CD1c-positive myeloid dendritic cell (primary cell): ENCODE measurements around the gene TIMP3.
"Not testable (repeated sequence)": the region's sequence is repeated elsewhere in the genome, so short reads cannot be mapped to it uniquely, and the experiment has no call there.

Experiments
- DNase-seq: peaks from one replicate; pipeline ENCODE4 v3.0.0-alpha.2; 2016; ENCODE audit errors: extremely low spot score

TIMP3 gene

DNA sequence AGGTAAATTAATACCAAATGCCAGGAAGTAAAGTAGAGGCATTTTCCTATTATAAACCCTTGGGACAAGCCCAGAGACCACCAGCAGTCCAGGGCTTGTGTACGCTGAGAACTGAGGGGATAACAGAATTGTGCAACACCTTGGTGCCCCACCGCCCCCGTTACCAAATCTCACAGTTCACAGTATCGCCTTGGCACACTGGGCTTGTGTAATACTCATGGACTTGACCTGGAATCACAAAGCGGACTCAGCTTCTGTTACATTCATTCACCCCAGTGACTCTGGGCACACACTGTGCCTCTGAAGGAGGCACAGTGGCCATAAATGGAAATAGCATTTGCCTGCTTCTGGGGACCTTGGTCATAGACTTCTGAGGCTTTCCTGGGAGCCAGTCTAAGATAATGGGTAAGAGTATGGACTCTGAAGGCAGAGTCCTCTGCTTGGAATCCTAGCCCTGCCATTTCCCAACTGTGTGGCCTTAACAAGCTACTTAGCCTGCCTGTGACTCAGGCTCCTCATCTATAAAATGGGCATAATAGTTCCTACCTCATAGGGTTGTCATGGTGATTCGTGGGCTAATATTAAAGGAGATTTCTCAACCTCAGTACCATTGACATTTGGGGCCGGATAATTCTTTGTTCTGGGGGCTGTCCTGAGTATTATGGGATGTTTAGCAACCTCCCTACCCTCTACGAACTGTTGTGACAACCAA, 53.7 kb downstream of the TIMP3 start:
- no peak for DNase-seq

DNA sequence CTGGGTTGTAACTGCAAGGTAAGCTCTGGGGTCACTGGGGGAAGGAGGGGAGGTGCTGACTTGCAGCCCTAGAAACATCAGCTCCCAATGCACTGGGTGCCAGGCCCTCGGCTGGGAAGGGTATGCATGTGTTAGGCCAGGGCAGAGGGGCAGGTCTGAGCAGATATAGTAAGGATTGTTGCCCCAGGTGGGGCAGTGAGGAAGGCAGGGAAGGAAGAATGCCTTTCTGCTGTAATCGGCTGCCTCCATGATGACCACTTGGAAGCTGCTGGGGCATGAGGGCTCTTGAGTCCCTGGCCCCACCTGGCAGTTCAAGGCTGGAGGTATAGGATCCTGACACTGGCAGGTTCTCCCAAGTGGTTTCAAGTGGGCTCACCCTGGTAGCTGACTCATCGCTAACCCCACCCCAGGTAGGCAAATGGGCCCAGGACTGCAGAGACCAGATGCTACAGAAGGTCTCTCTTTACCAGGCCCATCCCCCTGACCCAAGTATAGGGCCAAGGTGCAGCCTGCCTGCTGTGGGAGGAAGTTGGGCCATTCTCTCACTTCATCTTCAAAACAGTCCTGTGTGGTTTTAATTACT, 56.7 kb downstream of the TIMP3 start:
- no peak for DNase-seq

DNA sequence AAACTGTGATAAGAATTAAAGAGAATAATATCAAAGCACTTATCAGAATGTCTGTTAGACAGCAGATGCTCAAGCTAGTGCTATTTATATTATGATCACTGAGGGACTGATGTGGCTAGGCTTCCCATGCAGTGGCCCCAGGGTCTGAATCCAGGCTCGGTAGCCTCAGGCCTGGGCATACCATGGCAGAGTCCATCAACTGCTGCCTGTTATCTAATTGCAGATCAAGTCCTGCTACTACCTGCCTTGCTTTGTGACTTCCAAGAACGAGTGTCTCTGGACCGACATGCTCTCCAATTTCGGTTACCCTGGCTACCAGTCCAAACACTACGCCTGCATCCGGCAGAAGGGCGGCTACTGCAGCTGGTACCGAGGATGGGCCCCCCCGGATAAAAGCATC, 57.5 kb downstream of the TIMP3 start:
- DNase-seq: no peak

DNA sequence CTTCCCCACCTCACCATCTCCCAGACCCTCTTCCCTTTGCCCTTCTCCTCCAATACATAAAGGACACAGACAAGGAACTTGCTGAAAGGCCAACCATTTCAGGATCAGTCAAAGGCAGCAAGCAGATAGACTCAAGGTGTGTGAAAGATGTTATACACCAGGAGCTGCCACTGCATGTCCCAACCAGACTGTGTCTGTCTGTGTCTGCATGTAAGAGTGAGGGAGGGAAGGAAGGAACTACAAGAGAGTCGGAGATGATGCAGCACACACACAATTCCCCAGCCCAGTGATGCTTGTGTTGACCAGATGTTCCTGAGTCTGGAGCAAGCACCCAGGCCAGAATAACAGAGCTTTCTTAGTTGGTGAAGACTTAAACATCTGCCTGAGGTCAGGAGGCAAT, 58.2 kb downstream of the TIMP3 start:
- no peak for DNase-seq

DNA sequence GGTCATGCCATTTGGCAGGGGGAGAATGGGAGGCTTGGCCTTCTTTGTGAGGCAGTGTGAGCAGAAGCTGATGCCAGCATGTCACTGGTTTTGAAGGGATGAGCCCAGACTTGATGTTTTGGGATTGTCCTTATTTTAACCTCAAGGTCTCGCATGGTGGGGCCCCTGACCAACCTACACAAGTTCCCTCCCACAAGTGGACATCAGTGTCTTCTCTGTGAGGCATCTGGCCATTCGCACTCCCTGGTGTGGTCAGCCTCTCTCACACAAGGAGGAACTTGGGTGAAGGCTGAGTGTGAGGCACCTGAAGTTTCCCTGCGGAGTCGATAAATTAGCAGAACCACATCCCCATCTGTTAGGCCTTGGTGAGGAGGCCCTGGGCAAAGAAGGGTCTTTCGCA, 59.8 kb downstream of the TIMP3 start:
- no peak for DNase-seq

DNA sequence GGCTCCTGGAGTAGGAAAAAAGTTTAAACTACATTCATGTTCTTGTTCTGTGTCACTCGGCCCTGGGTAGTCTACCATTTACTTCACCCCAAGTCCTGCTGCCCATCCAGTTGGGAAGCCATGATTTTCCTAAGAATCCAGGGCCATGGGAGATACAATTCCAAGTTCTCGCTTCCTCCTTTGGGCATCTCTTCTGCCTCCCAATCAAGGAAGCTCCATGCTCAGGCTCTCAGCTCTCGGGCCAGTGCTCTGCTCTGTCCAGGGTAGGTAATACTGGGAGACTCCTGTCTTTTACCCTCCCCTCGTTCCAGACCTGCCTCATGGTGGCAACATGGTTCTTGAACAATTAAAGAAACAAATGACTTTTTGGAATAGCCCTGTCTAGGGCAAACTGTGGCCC, 60.6 kb downstream of the TIMP3 start:
- no peak for DNase-seq

DNA sequence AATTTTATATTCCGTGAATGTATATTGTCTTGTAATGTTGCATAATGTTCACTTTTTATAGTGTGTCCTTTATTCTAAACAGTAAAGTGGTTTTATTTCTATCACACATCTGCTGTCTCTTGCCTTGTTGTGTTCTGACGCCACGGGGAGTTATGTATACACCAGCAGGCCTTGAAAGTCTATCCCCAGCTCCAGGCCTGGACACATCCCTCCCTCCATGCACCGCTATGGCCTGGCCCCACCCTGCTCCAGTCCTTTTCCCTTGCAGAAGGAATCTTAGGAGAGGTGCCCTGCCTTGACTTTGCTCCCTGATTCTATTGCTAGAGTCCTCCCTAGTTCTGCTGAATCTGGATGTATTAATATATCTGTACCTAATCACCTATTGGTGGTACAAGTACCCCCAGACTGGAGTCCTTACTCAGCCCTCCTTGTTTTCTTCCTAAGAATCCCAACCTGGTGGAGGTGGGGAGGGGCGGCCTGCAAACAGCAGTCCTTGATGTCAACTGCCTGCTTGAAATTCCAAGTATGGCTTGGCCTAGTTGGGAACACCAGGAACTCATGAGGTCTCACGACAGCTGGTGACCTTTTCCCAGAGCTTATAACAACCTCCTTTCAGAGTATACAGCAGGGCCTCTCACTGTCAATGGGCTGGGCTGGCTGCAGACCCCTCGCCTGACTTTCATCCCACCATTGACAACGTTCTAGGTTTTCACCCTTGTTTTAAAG, 61.6 kb downstream of the TIMP3 start:
- DNase-seq: no peak

DNA sequence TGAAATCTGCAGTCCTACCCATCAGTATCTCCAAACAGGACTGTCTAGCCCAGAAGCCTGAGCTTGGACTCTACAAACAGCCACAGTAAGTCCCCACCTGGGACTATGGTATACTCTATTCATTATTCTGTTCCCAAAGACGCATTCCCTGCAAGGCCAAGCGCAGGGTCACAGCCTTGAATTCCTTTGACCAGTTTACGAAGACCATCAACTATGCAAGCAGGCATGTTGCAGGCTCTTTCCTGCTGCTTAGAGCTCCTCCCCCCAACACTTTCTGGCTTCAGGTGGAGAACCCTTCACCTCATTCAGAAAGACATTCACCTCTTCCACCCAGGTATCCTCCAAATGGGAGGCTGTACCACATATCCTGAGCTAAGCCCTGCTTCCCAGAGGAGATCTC, 62.5 kb downstream of the TIMP3 start:
- DNase-seq: no peak

DNA sequence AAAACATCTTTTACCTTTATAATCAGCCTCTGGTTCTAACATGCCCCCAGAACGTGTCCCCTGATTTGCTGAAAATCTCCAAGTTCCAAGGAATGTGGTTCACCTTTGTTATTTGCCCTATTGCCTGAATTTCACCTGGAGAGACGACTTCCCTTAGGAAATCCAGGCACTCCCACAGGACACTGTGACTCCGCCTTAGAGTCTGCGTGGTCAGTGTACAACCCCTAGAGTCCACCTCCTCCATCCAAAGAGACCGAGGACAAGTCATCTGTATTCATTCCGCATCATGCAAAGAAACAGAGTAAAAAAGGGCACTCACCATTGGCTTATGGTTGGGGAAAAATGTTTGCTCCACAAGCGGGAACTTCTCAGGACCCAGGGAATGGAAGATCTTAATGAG, 63.1 kb downstream of the TIMP3 start:
- DNase-seq: no peak

DNA sequence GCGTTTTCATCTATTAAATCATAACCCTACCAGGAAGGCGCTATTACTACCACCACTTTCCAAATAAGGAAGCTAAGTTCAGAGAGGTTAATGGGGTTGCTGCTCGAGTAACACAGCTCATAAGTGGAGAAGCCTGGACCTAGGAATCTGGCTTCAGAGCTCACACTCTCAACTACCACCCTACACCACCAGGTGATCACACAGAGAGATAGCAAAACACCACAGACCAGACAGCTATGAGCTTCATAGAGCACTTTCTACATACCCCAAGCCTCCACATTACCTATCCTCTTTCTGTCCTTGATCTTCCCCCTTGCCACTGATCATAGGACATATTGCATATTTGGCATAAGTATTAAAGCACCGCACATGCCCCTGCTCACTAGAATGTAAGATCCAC, 65.4 kb downstream of the TIMP3 start:
- no peak for DNase-seq

DNA sequence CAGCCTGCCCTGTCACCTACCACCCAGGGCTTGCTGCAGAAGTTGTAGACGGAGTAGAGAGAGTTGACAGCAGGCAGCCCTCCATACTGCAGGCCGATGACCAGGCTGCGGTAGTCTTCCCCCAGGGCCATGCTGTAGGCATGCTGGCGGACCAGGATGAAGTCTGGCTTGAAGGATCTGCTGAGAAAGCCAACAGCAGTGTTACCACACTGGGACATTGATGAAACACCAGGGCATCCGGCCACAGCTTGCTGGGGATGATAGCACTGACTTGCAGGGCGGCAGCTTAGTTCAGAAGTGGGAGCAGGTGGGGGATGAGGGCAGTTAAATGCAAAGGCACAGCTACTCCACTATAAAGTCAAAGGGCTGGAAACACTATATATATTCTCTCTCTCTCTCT, 67.4 kb downstream of the TIMP3 start:
- DNase-seq: no peak

DNA sequence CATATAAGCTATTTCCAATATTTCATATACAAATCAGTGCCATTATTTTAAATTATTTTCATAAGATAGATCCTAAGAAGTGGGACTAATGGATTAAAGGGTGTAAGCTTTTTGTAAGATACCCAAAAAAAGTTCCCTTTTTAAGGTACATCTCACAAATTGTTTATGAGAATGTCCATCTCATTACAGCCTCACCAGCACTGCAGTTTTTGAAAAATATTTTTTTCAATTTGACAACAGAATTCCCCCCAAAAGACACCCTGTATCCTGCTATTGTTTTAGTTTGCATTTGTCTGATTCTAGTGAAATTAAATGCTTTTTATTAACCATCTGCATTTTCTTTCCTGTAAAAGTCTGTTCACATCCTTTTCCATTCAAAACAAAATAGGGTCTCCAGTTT, 69.0 kb downstream of the TIMP3 start:
- no peak for DNase-seq

DNA sequence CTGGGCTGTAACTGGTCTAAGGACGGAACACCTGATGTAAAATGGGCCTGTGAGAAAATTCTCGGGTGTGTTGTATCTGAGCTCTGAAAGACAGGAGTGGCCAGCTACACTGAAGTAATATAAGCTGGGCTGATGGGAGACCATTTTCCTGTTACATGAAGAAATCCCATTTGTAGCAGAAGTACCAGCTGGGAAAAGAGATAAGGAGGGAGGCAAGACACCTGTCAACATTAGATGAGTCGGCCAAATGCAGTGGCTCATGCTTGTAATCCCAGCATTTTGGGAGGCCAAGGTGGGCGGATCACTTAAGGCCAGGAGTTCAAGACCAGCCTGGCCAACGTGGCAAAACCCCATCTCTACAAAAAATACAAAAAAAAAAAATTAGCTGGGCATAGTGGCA, 72.1 kb downstream of the TIMP3 start:
- DNase-seq: not testable (repeated sequence)

DNA sequence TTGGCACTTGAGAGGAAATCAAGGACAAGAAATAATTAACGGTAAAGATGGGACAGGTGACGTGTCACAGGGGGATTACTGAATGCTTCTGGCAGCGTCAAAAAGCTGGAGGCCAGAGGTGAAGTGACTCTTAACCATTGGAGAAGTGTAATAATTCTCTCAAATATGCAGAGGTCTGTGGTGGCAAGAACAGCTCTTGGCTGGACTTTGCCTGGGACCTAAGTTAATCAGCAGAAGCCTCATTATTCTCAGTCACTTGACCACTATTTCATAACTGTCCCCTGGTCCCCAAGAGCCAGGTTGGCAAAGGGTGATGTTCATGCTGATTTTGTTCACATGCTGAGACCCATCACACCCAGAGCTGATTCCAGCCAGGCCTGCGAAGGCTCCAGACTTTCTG, 72.9 kb downstream of the TIMP3 start:
- no peak for DNase-seq

DNA sequence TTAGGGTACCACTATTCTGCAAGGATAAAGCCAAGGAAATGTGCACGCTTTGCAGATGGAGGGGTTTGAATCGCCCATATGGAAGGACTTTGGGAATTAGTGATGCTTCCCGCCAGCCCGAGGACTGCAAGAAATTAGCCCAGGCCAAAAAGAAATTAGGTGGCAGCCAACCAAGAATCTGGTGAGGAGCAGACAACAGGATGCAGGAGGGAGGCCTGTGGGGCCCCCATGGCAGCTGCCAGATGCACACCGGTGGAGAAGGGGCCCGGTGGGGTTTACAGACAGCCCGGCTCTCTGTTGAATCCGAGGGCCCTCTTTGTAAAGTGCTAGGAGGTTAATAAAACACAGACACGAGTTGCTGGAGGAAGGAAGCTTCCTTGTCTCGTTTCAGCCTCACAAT, 73.5 kb downstream of the TIMP3 start:
- DNase-seq: no peak

DNA sequence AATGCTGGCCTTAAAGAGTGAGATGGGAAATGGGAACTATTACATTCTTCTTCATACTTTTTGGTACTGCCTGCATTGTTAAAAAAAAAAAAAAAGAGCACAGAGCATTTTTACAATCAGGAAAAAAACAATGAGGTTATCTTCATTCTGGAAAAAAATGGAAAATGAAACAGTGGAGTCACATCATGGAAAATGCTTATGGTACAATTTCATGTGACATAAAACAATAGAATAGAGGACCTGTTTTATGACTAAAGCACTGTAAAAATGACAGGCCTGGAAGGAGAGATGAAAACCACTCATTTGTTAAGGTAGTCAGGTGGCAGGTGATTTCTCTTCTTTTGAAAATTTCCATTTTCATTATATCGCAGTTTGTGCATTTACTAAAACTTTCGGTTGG, 75.0 kb downstream of the TIMP3 start:
- no peak for DNase-seq

DNA sequence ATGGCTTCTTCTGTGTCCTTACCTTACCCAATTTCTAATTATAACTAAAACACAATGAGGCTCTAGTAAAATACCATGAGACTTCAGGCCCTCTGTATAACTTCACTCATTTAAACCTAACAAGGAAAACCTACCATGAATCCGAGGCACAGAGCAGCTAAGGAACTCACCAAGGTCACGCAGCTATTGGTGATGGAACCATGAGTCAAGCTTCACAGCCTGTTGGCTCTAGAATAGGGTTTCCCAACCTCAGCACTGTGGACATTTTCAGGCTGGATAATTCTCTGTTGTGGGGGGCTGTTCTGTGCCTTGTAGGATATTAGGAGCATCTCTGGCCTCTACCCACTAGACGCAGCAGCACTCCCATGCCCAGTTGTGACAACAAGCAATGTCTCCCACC, 75.7 kb downstream of the TIMP3 start:
- DNase-seq: no peak

DNA sequence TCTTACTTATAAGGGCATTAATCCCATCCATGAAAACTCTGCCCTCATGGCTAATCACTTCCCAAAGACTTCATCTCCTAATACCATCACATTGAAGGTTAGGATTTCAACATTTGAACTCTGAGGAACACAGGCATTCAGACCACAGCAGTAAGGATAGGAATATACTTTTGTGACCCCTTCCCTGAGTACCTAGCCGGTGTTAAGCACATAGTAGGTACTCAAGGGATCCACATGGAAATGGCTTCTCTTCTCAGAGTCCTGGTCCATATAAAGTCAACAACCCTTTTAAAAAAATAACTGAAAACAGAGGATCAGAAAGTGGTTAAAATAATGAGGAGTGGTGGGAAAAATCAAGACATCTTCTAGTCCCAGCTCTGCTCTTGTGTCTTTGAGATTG, 78.0 kb downstream of the TIMP3 start:
- DNase-seq: no peak

DNA sequence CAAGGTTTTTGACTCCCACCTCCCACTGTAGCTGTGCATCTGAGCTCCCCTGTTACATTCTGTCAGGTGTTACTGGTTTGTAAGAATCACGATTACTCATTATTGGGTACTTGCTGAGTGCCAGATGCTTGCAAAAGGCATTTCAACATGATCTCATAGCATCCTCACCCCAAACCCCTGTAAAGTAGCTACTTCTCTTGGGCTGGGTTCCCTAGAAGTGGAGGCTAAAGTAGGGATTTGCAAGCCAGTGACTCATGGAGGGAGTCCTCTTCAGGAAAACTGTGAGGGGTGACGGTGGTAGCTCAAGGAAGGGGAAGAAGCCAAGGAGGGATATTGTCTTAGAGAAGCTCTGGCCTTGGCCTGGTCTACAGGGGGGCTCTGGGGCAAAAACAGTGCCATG, 78.6 kb downstream of the TIMP3 start:
- no peak for DNase-seq

DNA sequence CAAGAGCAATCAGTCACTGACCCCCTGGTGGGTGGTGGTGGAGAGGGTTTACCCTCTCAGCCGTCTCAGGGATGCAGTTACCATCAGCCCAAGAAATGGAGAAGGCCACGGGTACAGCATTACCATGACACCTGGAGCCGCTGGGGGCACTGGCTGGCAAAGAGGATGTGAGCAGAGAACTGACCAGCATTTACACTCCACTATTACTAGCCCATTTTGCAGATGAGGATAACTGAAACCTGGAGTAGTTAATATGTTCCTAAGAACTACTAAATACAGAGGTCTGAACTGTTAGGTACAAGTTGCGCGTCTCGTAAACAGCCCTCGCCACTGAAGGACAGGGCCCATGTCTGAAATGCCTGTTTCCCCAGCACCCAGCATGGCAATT, 79.0 kb downstream of the TIMP3 start:
- DNase-seq: no peak

DNA sequence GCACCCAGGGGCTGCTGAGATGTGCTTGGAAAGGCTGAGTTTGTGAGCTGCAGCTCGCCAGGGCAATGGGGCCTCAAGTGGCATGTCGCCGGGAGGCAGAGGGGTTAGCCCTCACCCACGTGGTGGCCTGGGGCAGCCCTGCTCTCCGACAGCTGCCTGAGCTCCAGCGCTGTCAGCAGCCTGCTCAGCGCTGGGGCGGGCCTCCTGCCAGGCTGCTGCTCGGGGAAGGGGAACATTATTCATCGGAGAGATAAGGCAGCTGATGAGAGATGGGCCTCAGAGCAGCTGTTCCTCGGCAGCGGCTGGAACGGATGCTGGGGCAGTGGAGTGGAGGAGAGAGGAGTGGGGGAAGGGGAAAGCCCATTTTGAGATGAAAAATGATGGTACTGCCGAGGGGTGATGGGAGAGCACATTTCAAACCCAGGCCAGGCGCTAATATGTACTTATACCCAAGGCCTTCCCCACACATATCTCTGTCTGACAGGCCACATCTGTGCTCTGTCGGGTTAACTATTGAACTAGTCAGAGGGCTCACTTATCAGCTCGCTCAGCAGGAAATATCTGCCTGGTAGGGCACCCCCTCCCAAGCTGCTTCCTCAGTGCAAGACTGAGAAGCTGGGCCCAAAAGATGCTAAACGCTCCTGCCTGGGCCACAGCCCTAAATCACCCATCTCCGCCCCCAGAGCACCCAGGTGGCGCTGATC, 79.5 kb downstream of the TIMP3 start:
- no peak for DNase-seq

DNA sequence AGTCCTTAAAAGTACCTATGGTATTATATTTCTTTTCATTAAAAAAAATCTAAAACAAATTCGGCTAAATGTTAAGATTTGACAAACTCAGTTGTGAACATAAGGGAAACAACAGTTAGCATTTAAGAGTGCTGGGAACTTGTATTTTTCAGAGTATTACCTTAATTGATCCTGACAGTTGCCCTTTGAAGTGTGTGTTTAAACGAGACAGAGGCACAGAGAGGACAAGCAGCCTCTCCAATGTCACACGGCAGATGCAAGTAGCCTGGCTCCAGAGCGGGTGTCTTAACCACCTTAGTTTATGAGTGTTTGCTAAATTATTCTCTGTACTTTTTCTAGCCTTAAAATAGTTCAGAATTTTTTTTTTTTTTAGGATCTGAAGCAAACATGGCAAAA, 80.9 kb downstream of the TIMP3 start:
- no peak for DNase-seq
